RWPE1 (cell line): Measurements from ENCODE around the gene CBR4.
"Not testable (repeated sequence)": the region's sequence is repeated elsewhere in the genome, so short reads cannot be mapped to it uniquely, and the experiment has no call there.

Source experiments
- CTCF ChIA-PET: fragments of 350-600 bp; sonication (Branson Sonifier 250); formaldehyde crosslinking; extraction: SDS; loops from one replicate; lab custom pipeline; 2021; lab: Yijun Ruan, JAX
- POLR2A ChIA-PET: fragments of 400-600 bp; formaldehyde crosslinking; extraction: SDS; loops from one replicate; lab custom pipeline; 2020; ENCODE audit warnings: antibody characterized with exemption; ENCODE audit not compliant: low non-redundant PET; lab: Yijun Ruan, JAX
- DNase-seq: peaks from one replicate; pipeline ENCODE4 v3.0.0; 2012; ENCODE audit warnings: low spot score
- H3K27ac ChIP-seq: fragments of 450-650 bp; 2 replicates; pipeline ENCODE4 v1.5.1; 2017
- TF ChIP-seq, protein P1 (sequence below): fragments of 450-650 bp; conservative IDR thresholded peaks from 2 replicates; pipeline ENCODE4 v1.5.1; 2017; ENCODE audit warnings: low read depth, mild to moderate bottlenecking

CBR4 gene

DNA sequence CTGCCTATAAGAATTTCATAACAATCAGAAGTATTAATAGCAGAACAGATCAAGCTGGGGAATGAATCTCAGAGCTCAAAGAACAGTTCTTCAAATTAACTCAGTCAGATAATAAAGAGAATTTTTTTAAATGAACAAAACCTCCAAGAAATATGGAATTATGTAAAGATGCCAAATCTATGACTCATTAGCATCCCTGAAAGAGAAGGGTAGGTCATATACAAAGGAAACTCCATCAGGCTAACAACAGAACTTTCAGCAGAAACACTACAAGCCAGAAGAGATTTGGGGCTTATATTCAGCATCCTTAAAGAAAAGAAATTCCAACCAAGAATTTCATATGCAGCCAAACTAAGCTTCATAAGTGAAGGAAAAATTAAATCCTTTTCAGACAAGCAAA is 28.6 kb downstream of the CBR4 start:
- POLR2A ChIA-PET = no interaction called here
- TF ChIP-seq, protein P1, sequence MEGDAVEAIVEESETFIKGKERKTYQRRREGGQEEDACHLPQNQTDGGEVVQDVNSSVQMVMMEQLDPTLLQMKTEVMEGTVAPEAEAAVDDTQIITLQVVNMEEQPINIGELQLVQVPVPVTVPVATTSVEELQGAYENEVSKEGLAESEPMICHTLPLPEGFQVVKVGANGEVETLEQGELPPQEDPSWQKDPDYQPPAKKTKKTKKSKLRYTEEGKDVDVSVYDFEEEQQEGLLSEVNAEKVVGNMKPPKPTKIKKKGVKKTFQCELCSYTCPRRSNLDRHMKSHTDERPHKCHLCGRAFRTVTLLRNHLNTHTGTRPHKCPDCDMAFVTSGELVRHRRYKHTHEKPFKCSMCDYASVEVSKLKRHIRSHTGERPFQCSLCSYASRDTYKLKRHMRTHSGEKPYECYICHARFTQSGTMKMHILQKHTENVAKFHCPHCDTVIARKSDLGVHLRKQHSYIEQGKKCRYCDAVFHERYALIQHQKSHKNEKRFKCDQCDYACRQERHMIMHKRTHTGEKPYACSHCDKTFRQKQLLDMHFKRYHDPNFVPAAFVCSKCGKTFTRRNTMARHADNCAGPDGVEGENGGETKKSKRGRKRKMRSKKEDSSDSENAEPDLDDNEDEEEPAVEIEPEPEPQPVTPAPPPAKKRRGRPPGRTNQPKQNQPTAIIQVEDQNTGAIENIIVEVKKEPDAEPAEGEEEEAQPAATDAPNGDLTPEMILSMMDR = no peak
- no peak for DNase-seq
- H3K27ac ChIP-seq = no peak overlapping the region
- CTCF ChIA-PET = no interaction called here

- CTCF ChIA-PET = interaction anchor here (0.6 kb wide), 1 partner anchor 453 kb away, joined by 4 read pairs; no protein-coding TSS in a partner anchor
- TF ChIP-seq, protein P1 = no peak
- no peak for DNase-seq
- POLR2A ChIA-PET = no interaction called here
- no peak overlapping the region for H3K27ac ChIP-seq
These were observed 30.7 kb downstream of the CBR4 start for GRCh38 chr4:168979338-168979737.

GRCh38 chr4:168978001-168978700 is 31.9 kb downstream of the CBR4 start:
- CTCF ChIA-PET = no interaction called here
- TF ChIP-seq, protein P1 = no peak
- no peak overlapping the region for H3K27ac ChIP-seq
- DNase-seq = no peak
- POLR2A ChIA-PET = no interaction called here

GRCh38 chr4:168972596-168972995 is 37.5 kb downstream of the CBR4 start:
- CTCF ChIA-PET = no interaction called here
- TF ChIP-seq, protein P1 = no peak
- DNase-seq = no peak
- H3K27ac ChIP-seq = no peak overlapping the region
- POLR2A ChIA-PET = no interaction called here

DNA sequence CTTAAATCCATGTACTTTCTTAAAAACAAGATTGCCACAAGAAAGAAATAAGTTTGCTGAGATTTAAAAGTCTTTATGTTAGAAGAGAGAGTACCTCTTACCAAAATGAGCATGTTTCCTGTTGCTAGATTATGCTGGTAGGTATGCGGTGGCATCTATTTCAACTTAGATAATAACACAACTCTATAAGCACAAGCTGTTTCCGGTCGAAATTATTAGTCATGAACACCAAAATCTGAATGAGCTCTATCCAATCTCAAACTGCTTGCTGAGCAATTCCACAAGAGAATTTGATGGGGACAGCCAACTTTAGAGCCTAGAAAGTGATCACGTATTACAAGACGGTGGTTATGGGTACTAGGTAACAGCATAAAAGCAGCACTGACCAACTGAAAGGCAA is 49.3 kb downstream of the CBR4 start:
- POLR2A ChIA-PET = no interaction called here
- DNase-seq = no peak
- TF ChIP-seq, protein P1 = no peak
- H3K27ac ChIP-seq = no peak overlapping the region
- CTCF ChIA-PET = no interaction called here

GRCh38 chr4:168955674-168956073 is 54.4 kb downstream of the CBR4 start:
- POLR2A ChIA-PET = no interaction called here
- H3K27ac ChIP-seq = no peak overlapping the region
- TF ChIP-seq, protein P1 = no peak
- CTCF ChIA-PET = no interaction called here
- DNase-seq = no peak

DNA sequence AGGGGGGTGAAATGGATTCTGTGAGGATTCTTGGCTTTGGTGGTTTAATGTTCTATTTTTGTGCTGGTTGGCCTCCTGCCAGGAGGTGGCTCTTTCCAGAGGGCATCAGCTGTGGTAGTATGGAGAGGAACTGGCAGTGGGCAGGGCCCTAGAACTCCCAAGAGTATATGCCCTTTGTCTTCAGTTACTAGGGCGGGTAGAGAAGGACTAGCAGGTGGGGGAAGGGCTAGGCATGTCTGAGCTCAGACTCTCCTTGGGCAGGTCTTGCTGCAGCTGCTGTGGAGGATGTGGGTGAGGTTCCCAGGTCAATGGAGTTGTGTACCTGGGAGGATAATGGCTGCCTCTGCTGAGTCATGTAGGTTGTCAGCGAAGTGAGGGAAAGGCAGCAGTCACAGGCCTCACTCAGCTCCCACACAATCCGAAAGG is 57.2 kb downstream of the CBR4 start:
- POLR2A ChIA-PET, H3K27ac ChIP-seq, DNase-seq: not testable (repeated sequence)
- CTCF ChIA-PET = interaction anchor here (0.6 kb wide), 1 partner anchor 314 kb away, joined by 8 read pairs; no protein-coding TSS in a partner anchor
